GM21526 (cell line): ENCODE results near the gene C5orf58.

Experiments used
- ATAC-seq: cut with Tn5 transposase; IDR thresholded peaks from one replicate; pipeline ENCODE4 v1.9.1; 2021; ENCODE audit warnings: moderate library complexity; ENCODE audit not compliant: unreplicated experiment, low FRiP score

The C5orf58 gene

GRCh38 chr5:170252720-170253350 lies 20.1 kb downstream of the C5orf58 start:
- ATAC-seq: no peak

- peak; percentile 96 for ATAC-seq
Observed at GRCh38 chr5:170254056-170254455, 21.3 kb downstream of the C5orf58 start.

GRCh38 chr5:170256571-170256970 lies 23.8 kb downstream of the C5orf58 start:
- no peak for ATAC-seq

GRCh38 chr5:170257370-170257769 lies 24.6 kb downstream of the C5orf58 start:
- ATAC-seq: no peak

GRCh38 chr5:170261528-170262043 lies 28.8 kb downstream of the C5orf58 start:
- no peak for ATAC-seq

- no peak for ATAC-seq
Observed at GRCh38 chr5:170262061-170263045, 29.6 kb downstream of the C5orf58 start.

- no peak for ATAC-seq
Observed at GRCh38 chr5:170263906-170264305, 31.1 kb downstream of the C5orf58 start.

- ATAC-seq: no peak
Observed at GRCh38 chr5:170265522-170265921, 32.7 kb downstream of the C5orf58 start.

GRCh38 chr5:170266570-170267381 lies 34.0 kb downstream of the C5orf58 start:
- ATAC-seq: no peak

- peak; percentile 90 for ATAC-seq
Observed at GRCh38 chr5:170267431-170268152, 34.8 kb downstream of the C5orf58 start.

GRCh38 chr5:170268153-170268689 lies 35.4 kb downstream of the C5orf58 start:
- ATAC-seq: no peak

- no peak for ATAC-seq
Observed at GRCh38 chr5:170268884-170269283, 36.1 kb downstream of the C5orf58 start.

GRCh38 chr5:170269579-170269978 lies 36.8 kb downstream of the C5orf58 start:
- ATAC-seq: no peak

GRCh38 chr5:170270293-170271069 lies 37.7 kb downstream of the C5orf58 start:
- no peak for ATAC-seq

- ATAC-seq: no peak
Observed at GRCh38 chr5:170273968-170274710, 41.4 kb downstream of the C5orf58 start.

GRCh38 chr5:170275376-170275994 lies 42.7 kb downstream of the C5orf58 start:
- no peak for ATAC-seq

GRCh38 chr5:170276140-170276539 lies 43.4 kb downstream of the C5orf58 start:
- no peak for ATAC-seq

GRCh38 chr5:170277867-170278281 lies 45.1 kb downstream of the C5orf58 start:
- ATAC-seq: no peak
